Hepatocyte (in vitro differentiated cells): ENCODE measurements around the gene GABRB2.

Experiments
- CTCF ChIP-seq: fragments of 200-600 bp; sonication (generic); IDR thresholded peaks from 2 replicates; pipeline ENCODE4 v1.5.1; 2016; ENCODE audit warnings: antibody characterized with exemption, mild to moderate bottlenecking; ENCODE audit not compliant: poor library complexity
- EZH2 ChIP-seq: fragments of 200-600 bp; sonication (generic); IDR thresholded peaks from 2 replicates; pipeline ENCODE4 v1.6.1; 2016; ENCODE audit warnings: antibody characterized with exemption, mild to moderate bottlenecking, borderline replicate concordance

GRCh38 chr5:161566081-161566480, 19.6 kb upstream of the GABRB2 start:
- TF ChIP-seq CTCF = no peak
- TF ChIP-seq EZH2 = no peak
